HG03342 (cell line): ENCODE measurements around the gene ACSM4.
"Not testable (repeated sequence)": the region's sequence is repeated elsewhere in the genome, so short reads cannot be mapped to it uniquely, and the experiment has no call there.

Experiments used
- ATAC-seq: cut with Tn5 transposase; IDR thresholded peaks from one replicate; pipeline ENCODE4 v1.9.1; 2021; ENCODE audit warnings: mild to moderate bottlenecking, moderate library complexity; ENCODE audit not compliant: unreplicated experiment

The ACSM4 gene

GRCh38 chr12:7303772-7304171 is at the start of gene ACSM4:
TSS of gene ACSM4 (plus strand) at chr12:7304072. CDS start at chr12:7304332, 260 bp downstream.
- ATAC-seq: no peak

GRCh38 chr12:7259060-7259459 is 44.8 kb upstream of the ACSM4 start:
- ATAC-seq: no peak

- ATAC-seq: no peak
Measured at GRCh38 chr12:7264538-7264937, 39.3 kb upstream of the ACSM4 start.

GRCh38 chr12:7265251-7265650 is 38.6 kb upstream of the ACSM4 start:
- no peak for ATAC-seq

- no peak for ATAC-seq
Measured at GRCh38 chr12:7269273-7269672, 34.6 kb upstream of the ACSM4 start.

- no peak for ATAC-seq
Measured at GRCh38 chr12:7271893-7272514, 31.9 kb upstream of the ACSM4 start.

GRCh38 chr12:7275482-7275881 is 28.4 kb upstream of the ACSM4 start:
- ATAC-seq: not testable (repeated sequence)

GRCh38 chr12:7282844-7283243 is 21.0 kb upstream of the ACSM4 start:
- ATAC-seq: peak; percentile 82

- ATAC-seq: no peak
Measured at GRCh38 chr12:7289743-7290142, 14.1 kb upstream of the ACSM4 start.

- not testable (repeated sequence) for ATAC-seq
Measured at GRCh38 chr12:7290588-7290987, 13.3 kb upstream of the ACSM4 start.

- no peak for ATAC-seq
Measured at GRCh38 chr12:7292300-7292699, 11.6 kb upstream of the ACSM4 start.

GRCh38 chr12:7293670-7294069 is 10.2 kb upstream of the ACSM4 start:
- no peak for ATAC-seq

GRCh38 chr12:7295529-7295928 is 8.3 kb upstream of the ACSM4 start:
- ATAC-seq: no peak

GRCh38 chr12:7297865-7298264 is 6.0 kb upstream of the ACSM4 start:
- no peak for ATAC-seq

- ATAC-seq: no peak
Measured at GRCh38 chr12:7302266-7302986, 1.4 kb upstream of the ACSM4 start.

- no peak for ATAC-seq
Measured at GRCh38 chr12:7303230-7303629, 642 bp upstream of the ACSM4 start.

GRCh38 chr12:7304456-7304855 is 584 bp downstream of the ACSM4 start:
- ATAC-seq: no peak

GRCh38 chr12:7310070-7310469 is 6.2 kb downstream of the ACSM4 start:
- no peak for ATAC-seq

GRCh38 chr12:7319930-7320329 is 16.1 kb downstream of the ACSM4 start:
- ATAC-seq: no peak

GRCh38 chr12:7321624-7322023 is 17.8 kb downstream of the ACSM4 start:
- no peak for ATAC-seq

- ATAC-seq: no peak
Measured at GRCh38 chr12:7322599-7322998, 18.7 kb downstream of the ACSM4 start.

GRCh38 chr12:7324176-7324575 is 20.3 kb downstream of the ACSM4 start:
- no peak for ATAC-seq

GRCh38 chr12:7327918-7328317 is 24.0 kb downstream of the ACSM4 start:
- ATAC-seq: no peak
